ENCODE results near the gene MVP. TPM values are rescaled to one million over a fixed set of nuclear protein-coding genes. Genes with fewer than 3 reads are reported as not detected.

MVP gene
- total RNA-seq, 1 experiment from 2014 or later: 72.5 TPM

- H3K27ac Mint-ChIP-seq (ENCODE audit: unreplicated experiment): peak overlapping the region; percentile 85
- POLR2A ChIA-PET: no interaction called here
- Histone ChIP-seq H3K9me3 (no peaks in the 10 kb centered on the region), H3K4me3 (ENCODE audit: low read depth, low read length) (peak overlapping the region; percentile 90), H3K4me1 (peaks cover 28% of the 10 kb centered on the region), H3K36me3 (ENCODE audit: control insufficient read depth, insufficient read depth, low read length) (peaks cover 7% of the 10 kb centered on the region; the same call in 1 of the 2 replicates), H3K27me3 (replicated peaks; ENCODE audit: control insufficient read depth, insufficient read depth, low read length) (no peaks in the 10 kb centered on the region)
- TF ChIP-seq CTCF (IDR thresholded peaks at IDR 0.05; ENCODE audit: insufficient read depth in 1 of 2, low read depth in 1 of 2, low read length in 1 of 2, severe bottlenecking in 1 of 2, unreplicated experiment in 1 of 2): no peak
- DNase-seq: no peak
- BruUV-seq (replicated peaks): no TSS peak
- peaks cover 29% of the 10 kb centered on the region for H3K4me1 Mint-ChIP-seq (ENCODE audit: low read depth, unreplicated experiment)
- H3K9me3 Mint-ChIP-seq (ENCODE audit: unreplicated experiment): no peaks in the 10 kb centered on the region
- no peaks in the 10 kb centered on the region for H3K27me3 Mint-ChIP-seq (ENCODE audit: insufficient read depth, unreplicated experiment)
- intact Hi-C loops (cut with micrococcal nuclease; ENCODE audit: unreplicated experiment): loop anchor here (5.0 kb wide), 1 partner anchor 107 kb away; no protein-coding TSS in a partner anchor
- CTCF ChIA-PET: interaction anchor here (2.0 to 3.5 kb wide), 3 partner anchors 8 to 164 kb away, joined by 10 to 26 read pairs (median 22); partner anchors contain the start of genes PAGR1 and TAOK2
- H3K36me3 Mint-ChIP-seq (ENCODE audit: insufficient read depth, unreplicated experiment): peaks cover 71% of the 10 kb centered on the region
- H3K4me3 Mint-ChIP-seq (ENCODE audit: unreplicated experiment): peak overlapping the region; percentile 94
These were observed 11.1 kb upstream of the MVP start for GRCh38 chr16:29809031-29809747.

- Histone ChIP-seq H3K27me3 (replicated peaks; ENCODE audit: control insufficient read depth, insufficient read depth, low read length) (no peaks in the 10 kb centered on the region), H3K4me1 (peaks cover 25% of the 10 kb centered on the region), H3K36me3 (ENCODE audit: control insufficient read depth, insufficient read depth, low read length) (peaks cover 7% of the 10 kb centered on the region; the same call in 1 of the 2 replicates), H3K4me3 (ENCODE audit: low read depth, low read length) (peak overlapping the region; percentile 10; the same call in 1 of the 2 replicates), H3K9me3 (no peaks in the 10 kb centered on the region)
- peaks cover 64% of the 10 kb centered on the region for H3K36me3 Mint-ChIP-seq (ENCODE audit: insufficient read depth, unreplicated experiment)
- no peaks in the 10 kb centered on the region for H3K9me3 Mint-ChIP-seq (ENCODE audit: unreplicated experiment)
- intact Hi-C loops (cut with micrococcal nuclease; ENCODE audit: unreplicated experiment): loop anchor here (5.0 to 10.0 kb wide), 2 partner anchors 108 to 185 kb away; partner anchors contain the start of genes HIRIP3 and INO80E
- H3K27ac Mint-ChIP-seq (ENCODE audit: unreplicated experiment): peak overlapping the region; percentile 93
- H3K27me3 Mint-ChIP-seq (ENCODE audit: insufficient read depth, unreplicated experiment): no peaks in the 10 kb centered on the region
- H3K4me1 Mint-ChIP-seq (ENCODE audit: low read depth, unreplicated experiment): peaks cover 33% of the 10 kb centered on the region
- H3K4me3 Mint-ChIP-seq (ENCODE audit: unreplicated experiment): peak overlapping the region; percentile 94
- DNase-seq: no peak
- TF ChIP-seq CTCF (IDR thresholded peaks at IDR 0.05; ENCODE audit: insufficient read depth in 1 of 2, low read depth in 1 of 2, low read length in 1 of 2, severe bottlenecking in 1 of 2, unreplicated experiment in 1 of 2): no peak
- CTCF ChIA-PET: interaction anchor here (0.5 kb wide), 1 partner anchor 135 kb away, joined by 3 read pairs; no protein-coding TSS in a partner anchor
- POLR2A ChIA-PET: no interaction called here
- no TSS peak for BruUV-seq (replicated peaks)
These were observed 10.2 kb upstream of the MVP start for GRCh38 chr16:29809850-29810698.

- H3K4me1 ChIP-seq: peaks cover 27% of the 10 kb centered on the region
- intact Hi-C loops (cut with micrococcal nuclease; ENCODE audit: unreplicated experiment): loop anchor here (10.0 kb wide), 1 partner anchor 184 kb away; the partner anchor contains the start of genes HIRIP3 and INO80E
- peak overlapping the region; percentile 93 for H3K27ac Mint-ChIP-seq (ENCODE audit: unreplicated experiment)
- H3K36me3 ChIP-seq (ENCODE audit: control insufficient read depth, insufficient read depth, low read length): peaks cover 7% of the 10 kb centered on the region; the same call in 1 of the 2 replicates
- H3K27me3 Mint-ChIP-seq (ENCODE audit: insufficient read depth, unreplicated experiment): no peaks in the 10 kb centered on the region
- H3K9me3 ChIP-seq: no peaks in the 10 kb centered on the region
- DNase-seq: no peak
- peaks cover 37% of the 10 kb centered on the region for H3K4me1 Mint-ChIP-seq (ENCODE audit: low read depth, unreplicated experiment)
- POLR2A ChIA-PET: interaction anchor here (1.0 kb wide), 1 partner anchor 163 kb away, joined by 3 read pairs; the partner anchor contains the start of gene TAOK2
- peak overlapping the region; percentile 15; the same call in 1 of the 2 replicates for H3K4me3 ChIP-seq (ENCODE audit: low read depth, low read length)
- H3K36me3 Mint-ChIP-seq (ENCODE audit: insufficient read depth, unreplicated experiment): peaks cover 59% of the 10 kb centered on the region
- no peaks in the 10 kb centered on the region for H3K27me3 ChIP-seq (replicated peaks; ENCODE audit: control insufficient read depth, insufficient read depth, low read length)
- TSS peak; percentile 87 for BruUV-seq (replicated peaks)
- no peaks in the 10 kb centered on the region for H3K9me3 Mint-ChIP-seq (ENCODE audit: unreplicated experiment)
- H3K4me3 Mint-ChIP-seq (ENCODE audit: unreplicated experiment): peak overlapping the region; percentile 94
- no peak for TF ChIP-seq CTCF (IDR thresholded peaks at IDR 0.05; ENCODE audit: insufficient read depth in 1 of 2, low read depth in 1 of 2, low read length in 1 of 2, severe bottlenecking in 1 of 2, unreplicated experiment in 1 of 2)
- CTCF ChIA-PET: interaction anchor here (0.5 to 1.6 kb wide), 2 partner anchors 38 to 134 kb away, joined by 3 to 5 read pairs; no protein-coding TSS in a partner anchor
These were observed 9.5 kb upstream of the MVP start for GRCh38 chr16:29810699-29811169.
